Panc1 (cell line): Measurements from ENCODE around the gene SYNE1. TPM values are rescaled to one million over a fixed set of nuclear protein-coding genes. Genes with fewer than 3 reads are reported as not detected.

Source experiments
- ATAC-seq: fragments of 200-7000 bp; cut with Tn5 transposase; 2 replicates; pipeline ENCODE4 v1.9.1; 2020; ENCODE audit warnings: mild to moderate bottlenecking, moderate library complexity
- BruUV-seq: library from RNA; stranded (reverse); fragments of 400-500 nt; replicated peaks from 2 replicates; lab custom pipeline; 2021; lab: Mats Ljungman, UMichigan
- CTCF ChIA-PET: fragments of 300-600 bp; sonication (Branson Sonifier 250); formaldehyde crosslinking; loops from one replicate; lab custom pipeline; 2022; ENCODE audit warnings: antibody characterized with exemption; lab: Charles Lee
- POLR2A ChIA-PET: fragments of 300-600 bp; sonication (Branson Sonifier 250); formaldehyde crosslinking; loops from one replicate; lab custom pipeline; 2022; ENCODE audit warnings: antibody characterized with exemption; lab: Charles Lee
- DNase-seq: peaks from one replicate; pipeline ENCODE4 v3.0.0-alpha.2; 2010; ENCODE audit warnings: low read depth, low spot score
- H3K27ac ChIP-seq: 2 replicates; pipeline ENCODE4 v1.5.1; 2011; ENCODE audit warnings: mild to moderate bottlenecking, low read length, inconsistent platforms
- H3K27me3 ChIP-seq: fragments of 200-500 bp; sonication (Bioruptor generic); 2 replicates; pipeline ENCODE4 v1.6.0; 2014; ENCODE audit warnings: low read length, inconsistent platforms; ENCODE audit not compliant: control insufficient read depth, insufficient read depth
- H3K36me3 ChIP-seq: fragments of 200-500 bp; sonication (Bioruptor generic); 2 replicates; pipeline ENCODE4 v1.5.1; 2014; ENCODE audit warnings: inconsistent platforms, mild to moderate bottlenecking, low read length, moderate library complexity; ENCODE audit not compliant: control insufficient read depth, insufficient read depth
- H3K4me1 ChIP-seq: 2 replicates; pipeline ENCODE4 v1.5.1; 2011; ENCODE audit warnings: inconsistent platforms, mild to moderate bottlenecking, low read length, moderate library complexity; ENCODE audit not compliant: control insufficient read depth, insufficient read depth
- H3K4me3 ChIP-seq, 2 experiments: 2 replicates each; pipeline ENCODE4 v1.5.1; 2011 to 2012; ENCODE audit warnings: low read depth in 2 of 2, low read length in 2 of 2, mild to moderate bottlenecking in 2 of 2, inconsistent platforms in 1 of 2, moderate library complexity in 1 of 2
- H3K9me3 ChIP-seq: fragments of 200-500 bp; sonication (Bioruptor generic); 2 replicates; pipeline ENCODE4 v1.5.1; 2014; ENCODE audit warnings: low read depth, mild to moderate bottlenecking, inconsistent platforms, low read length, moderate library complexity; ENCODE audit not compliant: control insufficient read depth, insufficient read depth
- POLR2AphosphoS5 ChIP-seq: IDR thresholded peaks from 2 replicates; pipeline ENCODE4 v1.6.1; 2012; ENCODE audit warnings: mild to moderate bottlenecking, low read depth, low read length, moderate library complexity
- SIN3A ChIP-seq: IDR thresholded peaks from 2 replicates; pipeline ENCODE4 v1.6.1; 2012; ENCODE audit warnings: low read depth, mild to moderate bottlenecking, low read length, moderate library complexity, borderline replicate concordance; ENCODE audit not compliant: insufficient read depth
- TCF7L2 ChIP-seq: IDR thresholded peaks from 2 replicates; pipeline ENCODE4 v1.6.1; 2011; ENCODE audit warnings: mild to moderate bottlenecking, low read depth, low read length, inconsistent platforms
- in situ Hi-C: cut with HindIII; loops from 2 replicates; pipeline ENCODE4 v1.10.0; 2016; ENCODE audit warnings: low sequenced_read_pairs, low pct_unique_long_range_greater_than_20kb
- intact Hi-C: fragments of 100-400 bp; cut with micrococcal nuclease; formaldehyde crosslinking; loops from one replicate; pipeline ENCODE4 v1.10.0; 2022; ENCODE audit not compliant: unreplicated experiment
- total RNA-seq: library from RNA; stranded (reverse); gene quantifications from one replicate; pipeline ENCODE4 v1.2.1, GENCODE V29; 2021; ENCODE audit not compliant: unreplicated experiment
- TF ChIP-seq, protein P1 (sequence below), 2 experiments: IDR thresholded peaks; 2 replicates each; pipeline ENCODE4 v1.6.1; 2011 to 2012; ENCODE audit warnings: low read depth in 2 of 2, control low read depth in 1 of 2, low read length in 1 of 2, mild to moderate bottlenecking in 1 of 2, moderate library complexity in 1 of 2; ENCODE audit not compliant: insufficient read depth in 1 of 2
- TF ChIP-seq, protein P2 (sequence below): fragments of 450-650 bp; IDR thresholded peaks from 2 replicates; pipeline ENCODE4 v1.5.1; 2017; ENCODE audit warnings: mild to moderate bottlenecking

Gene SYNE1
- total RNA-seq, 1 experiment from 2014 or later, result 3.2 TPM

DNA sequence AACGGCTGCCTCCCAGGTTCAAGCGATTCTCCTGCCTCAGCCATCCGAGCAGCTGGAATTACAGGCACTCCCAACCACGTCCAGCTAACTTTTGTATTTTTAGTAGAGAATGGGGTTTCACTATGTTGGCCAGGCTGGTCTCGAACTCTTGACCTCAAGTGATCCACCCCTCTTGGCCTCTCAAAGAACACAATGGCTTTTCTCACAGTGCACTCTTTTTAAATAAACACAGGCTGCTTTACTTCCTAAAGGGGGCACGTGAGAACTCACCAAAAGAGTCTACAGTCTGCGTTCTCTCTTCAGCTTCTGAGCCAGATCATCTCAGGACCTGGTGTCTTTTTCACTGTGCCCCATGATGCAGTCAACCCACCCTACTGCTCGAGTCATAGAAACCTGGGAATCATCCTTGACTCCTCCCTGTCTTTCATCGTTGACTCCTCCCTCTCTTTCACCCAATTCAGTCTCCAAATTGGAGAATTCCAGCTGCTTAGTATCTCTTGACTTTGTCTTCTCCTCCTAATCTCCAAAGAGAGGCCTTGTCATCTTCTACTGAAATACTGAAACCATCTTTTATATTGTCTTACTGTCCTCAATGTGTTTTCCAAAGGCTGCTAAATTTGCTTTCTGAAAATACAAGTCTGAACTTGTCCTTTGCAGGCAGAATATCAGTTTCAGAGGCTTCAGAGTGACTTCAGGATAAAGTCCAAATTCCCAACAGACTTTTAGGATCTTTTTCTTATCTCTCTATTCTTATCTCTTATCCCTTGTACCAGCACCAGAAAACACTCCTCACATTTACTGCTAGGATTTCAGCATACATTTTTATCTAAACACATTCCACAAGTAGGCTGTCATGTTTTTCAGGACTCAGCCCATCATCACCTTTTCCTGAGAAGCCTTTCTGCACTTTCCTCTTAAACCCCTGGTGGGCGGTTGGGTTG, 323.4 kb downstream of the SYNE1 start:
- Histone ChIP-seq H3K27me3 (no peaks in the 10 kb centered on the region), H3K36me3 (no peaks in the 10 kb centered on the region), H3K9me3 (no peaks in the 10 kb centered on the region), H3K4me1 (no peaks in the 10 kb centered on the region), H3K4me3 (no peak overlapping the region), H3K27ac (no peak overlapping the region)
- ChIA-PET POLR2A (no interaction called here), CTCF (no interaction called here)
- no peak for DNase-seq
- TF ChIP-seq, protein P1, sequence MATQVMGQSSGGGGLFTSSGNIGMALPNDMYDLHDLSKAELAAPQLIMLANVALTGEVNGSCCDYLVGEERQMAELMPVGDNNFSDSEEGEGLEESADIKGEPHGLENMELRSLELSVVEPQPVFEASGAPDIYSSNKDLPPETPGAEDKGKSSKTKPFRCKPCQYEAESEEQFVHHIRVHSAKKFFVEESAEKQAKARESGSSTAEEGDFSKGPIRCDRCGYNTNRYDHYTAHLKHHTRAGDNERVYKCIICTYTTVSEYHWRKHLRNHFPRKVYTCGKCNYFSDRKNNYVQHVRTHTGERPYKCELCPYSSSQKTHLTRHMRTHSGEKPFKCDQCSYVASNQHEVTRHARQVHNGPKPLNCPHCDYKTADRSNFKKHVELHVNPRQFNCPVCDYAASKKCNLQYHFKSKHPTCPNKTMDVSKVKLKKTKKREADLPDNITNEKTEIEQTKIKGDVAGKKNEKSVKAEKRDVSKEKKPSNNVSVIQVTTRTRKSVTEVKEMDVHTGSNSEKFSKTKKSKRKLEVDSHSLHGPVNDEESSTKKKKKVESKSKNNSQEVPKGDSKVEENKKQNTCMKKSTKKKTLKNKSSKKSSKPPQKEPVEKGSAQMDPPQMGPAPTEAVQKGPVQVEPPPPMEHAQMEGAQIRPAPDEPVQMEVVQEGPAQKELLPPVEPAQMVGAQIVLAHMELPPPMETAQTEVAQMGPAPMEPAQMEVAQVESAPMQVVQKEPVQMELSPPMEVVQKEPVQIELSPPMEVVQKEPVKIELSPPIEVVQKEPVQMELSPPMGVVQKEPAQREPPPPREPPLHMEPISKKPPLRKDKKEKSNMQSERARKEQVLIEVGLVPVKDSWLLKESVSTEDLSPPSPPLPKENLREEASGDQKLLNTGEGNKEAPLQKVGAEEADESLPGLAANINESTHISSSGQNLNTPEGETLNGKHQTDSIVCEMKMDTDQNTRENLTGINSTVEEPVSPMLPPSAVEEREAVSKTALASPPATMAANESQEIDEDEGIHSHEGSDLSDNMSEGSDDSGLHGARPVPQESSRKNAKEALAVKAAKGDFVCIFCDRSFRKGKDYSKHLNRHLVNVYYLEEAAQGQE (IDR thresholded peaks at IDR 0.05; ENCODE audit: insufficient read depth in 1 of 2, low read depth in 2 of 2, low read length in 1 of 2), result no peak
- TF ChIP-seq SIN3A (no peak), POLR2AphosphoS5 (no peak), TCF7L2 (no peak)
- TF ChIP-seq, protein P2, sequence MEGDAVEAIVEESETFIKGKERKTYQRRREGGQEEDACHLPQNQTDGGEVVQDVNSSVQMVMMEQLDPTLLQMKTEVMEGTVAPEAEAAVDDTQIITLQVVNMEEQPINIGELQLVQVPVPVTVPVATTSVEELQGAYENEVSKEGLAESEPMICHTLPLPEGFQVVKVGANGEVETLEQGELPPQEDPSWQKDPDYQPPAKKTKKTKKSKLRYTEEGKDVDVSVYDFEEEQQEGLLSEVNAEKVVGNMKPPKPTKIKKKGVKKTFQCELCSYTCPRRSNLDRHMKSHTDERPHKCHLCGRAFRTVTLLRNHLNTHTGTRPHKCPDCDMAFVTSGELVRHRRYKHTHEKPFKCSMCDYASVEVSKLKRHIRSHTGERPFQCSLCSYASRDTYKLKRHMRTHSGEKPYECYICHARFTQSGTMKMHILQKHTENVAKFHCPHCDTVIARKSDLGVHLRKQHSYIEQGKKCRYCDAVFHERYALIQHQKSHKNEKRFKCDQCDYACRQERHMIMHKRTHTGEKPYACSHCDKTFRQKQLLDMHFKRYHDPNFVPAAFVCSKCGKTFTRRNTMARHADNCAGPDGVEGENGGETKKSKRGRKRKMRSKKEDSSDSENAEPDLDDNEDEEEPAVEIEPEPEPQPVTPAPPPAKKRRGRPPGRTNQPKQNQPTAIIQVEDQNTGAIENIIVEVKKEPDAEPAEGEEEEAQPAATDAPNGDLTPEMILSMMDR, result no peak
- intact Hi-C loops, result no loop called here
- in situ Hi-C loops, result no loop called here
- no TSS peak for BruUV-seq
- ATAC-seq, result no peak

DNA sequence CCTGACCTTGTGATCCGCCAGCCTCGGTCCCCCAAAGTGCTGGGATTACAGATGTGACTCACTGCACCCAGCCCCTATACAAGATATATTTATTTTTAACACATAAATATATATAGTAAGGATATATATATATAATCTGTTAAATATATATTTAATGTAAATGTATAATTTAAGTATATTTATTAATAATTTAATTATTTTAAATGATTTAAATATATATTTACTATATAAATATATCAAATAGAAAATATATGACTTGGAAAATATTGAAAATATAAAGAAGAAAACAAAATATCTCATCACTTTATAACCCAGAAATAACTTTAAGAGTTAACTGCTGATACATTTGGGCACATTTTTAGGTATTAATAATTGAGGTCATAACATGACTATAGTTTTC, 324.7 kb downstream of the SYNE1 start:
- TF ChIP-seq TCF7L2 (no peak), POLR2AphosphoS5 (no peak), SIN3A (no peak)
- TF ChIP-seq, protein P1 (IDR thresholded peaks at IDR 0.05; ENCODE audit: insufficient read depth in 1 of 2, low read depth in 2 of 2, low read length in 1 of 2), result no peak
- TF ChIP-seq, protein P2, result no peak
- Histone ChIP-seq H3K9me3 (no peaks in the 10 kb centered on the region), H3K36me3 (no peaks in the 10 kb centered on the region), H3K27ac (no peak overlapping the region), H3K27me3 (no peaks in the 10 kb centered on the region), H3K4me1 (no peaks in the 10 kb centered on the region), H3K4me3 (no peak overlapping the region)
- BruUV-seq, result no TSS peak
- POLR2A ChIA-PET, result interaction anchor here (0.7 kb wide), 1 partner anchor 1508 kb away, joined by 6 read pairs; no protein-coding TSS in a partner anchor
- intact Hi-C loops, result no loop called here
- in situ Hi-C loops, result no loop called here
- CTCF ChIA-PET, result no interaction called here
- DNase-seq, result no peak
- no peak for ATAC-seq
